ENCODE results near the gene PRSS35. TPM values are rescaled to one million over a fixed set of nuclear protein-coding genes. Genes with fewer than 3 reads are reported as not detected.

Gene PRSS35
- total RNA-seq, 1 experiment from 2014 or later, result 0.10 TPM

GRCh38 chr6:83470587-83470986 lies 41.7 kb upstream of the PRSS35 start:
- ChIA-PET POLR2A (no interaction called here), CTCF (interaction anchor here (1.0 kb wide), 1 partner anchor 66 kb away, joined by 3 read pairs; no protein-coding TSS in a partner anchor)
- H3K27me3 ChIP-seq (ENCODE audit: control insufficient read depth, insufficient read depth, low read length), result no peaks in the 10 kb centered on the region
- H3K36me3 ChIP-seq (ENCODE audit: control insufficient read depth, insufficient read depth, low read length), result no peaks in the 10 kb centered on the region
- no peak for DNase-seq (ENCODE audit: low read depth, low spot score)
- ATAC-seq, result no peak
- no peak for TF ChIP-seq REST (IDR thresholded peaks at IDR 0.05; ENCODE audit: insufficient read depth in 1 of 2, low read depth in 2 of 2, low read length in 1 of 2)
- TF ChIP-seq TCF7L2 (IDR thresholded peaks at IDR 0.05; ENCODE audit: low read depth, low read length), result no peak
- TF ChIP-seq CTCF (IDR thresholded peaks at IDR 0.05), result no peak
- TF ChIP-seq SIN3A (IDR thresholded peaks at IDR 0.05; ENCODE audit: borderline replicate concordance, insufficient read depth, low read depth, low read length), result no peak
- no peak for TF ChIP-seq POLR2AphosphoS5 (IDR thresholded peaks at IDR 0.05; ENCODE audit: low read depth, low read length)
- H3K4me3 ChIP-seq (ENCODE audit: low read depth in 2 of 2, low read length in 2 of 2), result no peak overlapping the region
- intact Hi-C loops (cut with micrococcal nuclease; ENCODE audit: unreplicated experiment), result no loop called here
- in situ Hi-C loops (cut with HindIII; ENCODE audit: low pct_unique_long_range_greater_than_20kb, low sequenced_read_pairs), result no loop called here
- BruUV-seq (replicated peaks), result no TSS peak
- H3K9me3 ChIP-seq (ENCODE audit: control insufficient read depth, insufficient read depth, low read depth, low read length), result no peaks in the 10 kb centered on the region
- H3K27ac ChIP-seq (ENCODE audit: low read length), result no peak overlapping the region
- H3K4me1 ChIP-seq (ENCODE audit: control insufficient read depth, insufficient read depth, low read length), result no peaks in the 10 kb centered on the region

- intact Hi-C loops (cut with micrococcal nuclease; ENCODE audit: unreplicated experiment), result no loop called here
- no peaks in the 10 kb centered on the region for H3K9me3 ChIP-seq (ENCODE audit: control insufficient read depth, insufficient read depth, low read depth, low read length)
- no peak overlapping the region for H3K4me3 ChIP-seq (ENCODE audit: low read depth in 2 of 2, low read length in 2 of 2)
- ChIA-PET CTCF (no interaction called here), POLR2A (no interaction called here)
- no peaks in the 10 kb centered on the region for H3K27me3 ChIP-seq (ENCODE audit: control insufficient read depth, insufficient read depth, low read length)
- H3K36me3 ChIP-seq (ENCODE audit: control insufficient read depth, insufficient read depth, low read length), result no peaks in the 10 kb centered on the region
- DNase-seq (ENCODE audit: low read depth, low spot score), result no peak
- in situ Hi-C loops (cut with HindIII; ENCODE audit: low pct_unique_long_range_greater_than_20kb, low sequenced_read_pairs), result no loop called here
- no peaks in the 10 kb centered on the region for H3K4me1 ChIP-seq (ENCODE audit: control insufficient read depth, insufficient read depth, low read length)
- BruUV-seq (replicated peaks), result no TSS peak
- TF ChIP-seq POLR2AphosphoS5 (IDR thresholded peaks at IDR 0.05; ENCODE audit: low read depth, low read length), result no peak
- no peak for TF ChIP-seq SIN3A (IDR thresholded peaks at IDR 0.05; ENCODE audit: borderline replicate concordance, insufficient read depth, low read depth, low read length)
- TF ChIP-seq CTCF (IDR thresholded peaks at IDR 0.05), result no peak
- no peak for TF ChIP-seq TCF7L2 (IDR thresholded peaks at IDR 0.05; ENCODE audit: low read depth, low read length)
- ATAC-seq, result no peak
- H3K27ac ChIP-seq (ENCODE audit: low read length), result no peak overlapping the region
Measured at GRCh38 chr6:83472767-83473166, 39.6 kb upstream of the PRSS35 start.
